PC-3 (cell line): ENCODE results near the gene REST.

Experiments
- CTCF ChIP-seq: fragments of 300-600 bp; sonication (generic); conservative IDR thresholded peaks from 2 replicates; pipeline ENCODE4 v1.5.1; 2017; ENCODE audit warnings: antibody characterized with exemption, low read depth, mild to moderate bottlenecking, low read length
- EZH2 ChIP-seq: fragments of 300-600 bp; sonication (generic); IDR thresholded peaks from one replicate; pipeline ENCODE4 v1.6.1; 2017; ENCODE audit warnings: antibody characterized with exemption, mild to moderate bottlenecking, low read length; ENCODE audit not compliant: unreplicated experiment
- EZH2phosphoT487 ChIP-seq: fragments of 300-600 bp; sonication (generic); IDR thresholded peaks from 2 replicates; pipeline ENCODE4 v1.6.1; 2018; ENCODE audit warnings: mild to moderate bottlenecking, antibody characterized with exemption, low read length, borderline replicate concordance

GRCh38 chr4:56978750-56979303 lies 71.1 kb downstream of the REST start, which contains the start of gene POLR2B:
- TF ChIP-seq CTCF = no peak
- no peak for TF ChIP-seq EZH2
- no peak for TF ChIP-seq EZH2phosphoT487
